H9 (cell line): ENCODE results near the gene L3MBTL4. TPM values are rescaled to one million over a fixed set of nuclear protein-coding genes. Genes with fewer than 3 reads are reported as not detected.

Experiments
- DNase-seq: peaks from one replicate; pipeline ENCODE4 v3.0.0-alpha.2; 2017
- H2AFZ ChIP-seq: one replicate; pipeline ENCODE4 v1.6.1; 2013; ENCODE audit warnings: mild to moderate bottlenecking, low read length, control low read depth, moderate library complexity
- H2AK5ac ChIP-seq: 2 replicates; pipeline ENCODE4 v1.6.1; 2013; ENCODE audit warnings: low read length, control low read depth, mixed read lengths; ENCODE audit not compliant: insufficient read length
- H2BK120ac ChIP-seq: one replicate; pipeline ENCODE4 v1.6.1; 2013; ENCODE audit warnings: low read depth, mild to moderate bottlenecking, low read length, control low read depth, inconsistent platforms; ENCODE audit not compliant: poor library complexity, severe bottlenecking
- H2BK12ac ChIP-seq: 2 replicates; pipeline ENCODE4 v1.6.1; 2013; ENCODE audit warnings: low read length, control low read depth, mixed read lengths, low read depth; ENCODE audit not compliant: insufficient read length
- H2BK15ac ChIP-seq: 2 replicates; pipeline ENCODE4 v1.6.1; 2013; ENCODE audit warnings: low read depth, low read length, control low read depth
- H2BK20ac ChIP-seq: one replicate; pipeline ENCODE4 v1.6.1; 2013; ENCODE audit warnings: low read depth, mild to moderate bottlenecking, low read length, control low read depth, inconsistent platforms; ENCODE audit not compliant: poor library complexity, severe bottlenecking
- H2BK5ac ChIP-seq: 2 replicates; pipeline ENCODE4 v1.6.1; 2013; ENCODE audit warnings: low read length, control low read depth, mixed read lengths; ENCODE audit not compliant: insufficient read length
- H3K14ac ChIP-seq: 2 replicates; pipeline ENCODE4 v1.6.1; 2013; ENCODE audit warnings: low read length, control low read depth; ENCODE audit not compliant: insufficient read depth
- H3K18ac ChIP-seq: 2 replicates; pipeline ENCODE4 v1.6.1; 2013; ENCODE audit warnings: low read depth, mild to moderate bottlenecking, mixed read lengths, low read length, control low read depth; ENCODE audit not compliant: insufficient read length
- H3K23ac ChIP-seq: 2 replicates; pipeline ENCODE4 v1.6.1; 2013; ENCODE audit warnings: low read length, control low read depth, mixed read lengths, low read depth; ENCODE audit not compliant: insufficient read length
- H3K23me2 ChIP-seq: 2 replicates; pipeline ENCODE4 v1.6.1; 2013; ENCODE audit warnings: low read depth, mild to moderate bottlenecking, mixed read lengths, low read length, control low read depth; ENCODE audit not compliant: insufficient read length, poor library complexity, severe bottlenecking
- H3K27ac ChIP-seq: 2 replicates; pipeline ENCODE4 v1.5.1; 2013; ENCODE audit warnings: low read length, control low read depth, mixed read lengths, low read depth; ENCODE audit not compliant: insufficient read length
- H3K27me3 ChIP-seq: 2 replicates; pipeline ENCODE4 v1.6.1; 2013; ENCODE audit warnings: low read length, control low read depth, inconsistent platforms; ENCODE audit not compliant: insufficient read depth
- H3K4ac ChIP-seq: 2 replicates; pipeline ENCODE4 v1.6.1; 2013; ENCODE audit warnings: low read depth, mild to moderate bottlenecking, control low read depth, inconsistent platforms, low read length, moderate library complexity
- H3K4me1 ChIP-seq: 2 replicates; pipeline ENCODE4 v1.6.1; 2013; ENCODE audit warnings: low read length, control low read depth, inconsistent platforms; ENCODE audit not compliant: insufficient read depth
- H3K4me2 ChIP-seq: 2 replicates; pipeline ENCODE4 v1.6.1; 2013; ENCODE audit warnings: low read length, control low read depth, mixed read lengths; ENCODE audit not compliant: insufficient read length, insufficient read depth
- H3K56ac ChIP-seq: 2 replicates; pipeline ENCODE4 v1.6.1; 2013; ENCODE audit warnings: low read depth, mild to moderate bottlenecking, mixed read lengths, low read length, control low read depth; ENCODE audit not compliant: insufficient read length
- H3K79me1 ChIP-seq: 2 replicates; pipeline ENCODE4 v1.6.1; 2013; ENCODE audit warnings: low read depth, mild to moderate bottlenecking, moderate library complexity, low read length, control low read depth, inconsistent platforms; ENCODE audit not compliant: insufficient read depth, poor library complexity, severe bottlenecking
- H3K79me2 ChIP-seq: 2 replicates; pipeline ENCODE4 v1.6.1; 2013; ENCODE audit warnings: low read length, control low read depth, inconsistent platforms; ENCODE audit not compliant: insufficient read depth
- H3K9ac ChIP-seq: 2 replicates; pipeline ENCODE4 v1.6.1; 2013; ENCODE audit warnings: low read length, control low read depth, mixed read lengths; ENCODE audit not compliant: insufficient read length; ENCODE audit errors: extremely low read depth
- H3K9me3 ChIP-seq: one replicate; pipeline ENCODE4 v1.6.1; 2013; ENCODE audit warnings: low read depth, low read length, inconsistent platforms; ENCODE audit not compliant: control insufficient read depth
- H3T11ph ChIP-seq: one replicate; pipeline ENCODE4 v1.6.1; 2013; ENCODE audit warnings: mild to moderate bottlenecking, low read length, control low read depth, inconsistent platforms
- H4K20me1 ChIP-seq: one replicate; pipeline ENCODE4 v1.6.1; 2013; ENCODE audit not compliant: control insufficient read depth, insufficient read length, insufficient read depth
- H4K5ac ChIP-seq: 2 replicates; pipeline ENCODE4 v1.6.1; 2013; ENCODE audit warnings: low read depth, mild to moderate bottlenecking, mixed read lengths, low read length, control low read depth; ENCODE audit not compliant: insufficient read length
- H4K8ac ChIP-seq: replicated peaks from 2 replicates; pipeline ENCODE4 v1.6.1; 2013; ENCODE audit warnings: low read length, control low read depth, mixed read lengths, low read depth; ENCODE audit not compliant: insufficient read length
- H4K91ac ChIP-seq: 2 replicates; pipeline ENCODE4 v1.6.1; 2013; ENCODE audit warnings: low read depth, mild to moderate bottlenecking, moderate library complexity, mixed read lengths, low read length, control low read depth; ENCODE audit not compliant: insufficient read length
- H3K27ac Mint-ChIP-seq, 3 experiments: 2 replicates in 2 of 3; 3 replicates in 1 of 3; pipeline ENCODE4 v1.8.0; 2020 to 2021; ENCODE audit warnings: mixed read lengths in 3 of 3, mild to moderate bottlenecking in 1 of 3, moderate library complexity in 1 of 3
- H3K27me3 Mint-ChIP-seq: 2 replicates; pipeline ENCODE4 v1.8.0; 2021; ENCODE audit warnings: low read depth, mild to moderate bottlenecking, moderate library complexity, mixed read lengths
- H3K36me3 Mint-ChIP-seq, 3 experiments: 2 replicates in 2 of 3; 3 replicates in 1 of 3; pipeline ENCODE4 v1.8.0; 2020 to 2021; ENCODE audit warnings: low read depth in 3 of 3, mixed read lengths in 3 of 3; ENCODE audit not compliant: insufficient read depth in 1 of 3
- H3K4me1 Mint-ChIP-seq, 2 experiments: 2 replicates each; pipeline ENCODE4 v1.8.0; 2020; ENCODE audit warnings: mixed read lengths in 2 of 2
- H3K4me3 Mint-ChIP-seq, 2 experiments: 2 replicates in 1 of 2; 3 replicates in 1 of 2; pipeline ENCODE4 v1.8.0; 2020 to 2021; ENCODE audit warnings: mild to moderate bottlenecking in 2 of 2, mixed read lengths in 2 of 2, moderate library complexity in 1 of 2
- H3K9me3 Mint-ChIP-seq, 2 experiments: 2 replicates in 1 of 2; 3 replicates in 1 of 2; pipeline ENCODE4 v1.8.0; 2020; ENCODE audit warnings: mild to moderate bottlenecking in 2 of 2, mixed read lengths in 2 of 2, moderate library complexity in 1 of 2
- CTCF ChIP-seq: fragments of 200-600 bp; sonication (generic); conservative IDR thresholded peaks from 3 replicates; pipeline ENCODE4 v1.8.0; 2021; ENCODE audit warnings: antibody characterized with exemption, mild to moderate bottlenecking
- WGBS: extraction: QIAGEN DNeasy Blood & Tissue Kit; methylation state at CpG from one replicate; pipeline ENCODE4 v1.1.7; 2013; ENCODE audit warnings: missing lambda C conversion rate, low lambda C conversion rate, mixed read lengths; ENCODE audit not compliant: insufficient read length; ENCODE audit errors: extremely low coverage; 5-methylcytosine and 5-hydroxymethylcytosine counted together
- total RNA-seq: library from RNA; stranded (reverse); gene quantifications from 2 replicates; pipeline ENCODE4 v1.2.1, GENCODE V29; 2021

The L3MBTL4 gene
- total RNA-seq, 1 experiment from 2014 or later, result 1.9 TPM

DNA sequence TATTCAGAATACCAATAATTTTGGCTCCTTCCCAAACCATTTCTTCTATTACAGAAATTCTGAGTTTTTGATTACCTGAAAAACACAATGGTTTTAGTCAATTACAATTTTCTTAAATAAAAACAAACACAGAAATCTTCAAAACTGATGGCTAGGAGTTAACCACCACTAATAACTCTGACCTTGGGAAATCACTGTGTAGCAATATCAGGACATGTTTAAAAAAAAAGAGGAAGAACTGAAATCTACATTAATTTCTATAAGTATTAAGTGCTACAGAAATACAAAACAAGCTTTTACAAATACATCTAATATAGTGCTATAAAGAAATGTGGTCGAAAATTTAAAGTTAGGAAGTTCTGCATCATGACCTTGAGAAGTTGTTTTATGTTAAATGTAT, 14.9 kb downstream of the L3MBTL4 start:
- Histone ChIP-seq H2BK20ac (no peak overlapping the region), H2AK5ac (no peak overlapping the region), H3K14ac (no peak overlapping the region), H3K23ac (no peak overlapping the region), H2BK5ac (no peak overlapping the region), H3K27me3 (no peaks in the 10 kb centered on the region), H3K27ac (no peak overlapping the region), H3K4ac (no peak overlapping the region), H3K4me1 (no peaks in the 10 kb centered on the region), H4K8ac (no peak overlapping the region), H3K9ac (no peak overlapping the region), H4K91ac (no peak overlapping the region), H3K79me1 (no peaks in the 10 kb centered on the region), H2BK120ac (no peak overlapping the region), H3K9me3 (no peaks in the 10 kb centered on the region), H3T11ph (no peak overlapping the region), H3K23me2 (peaks cover 3% of the 10 kb centered on the region), H3K56ac (no peak overlapping the region), H3K79me2 (no peaks in the 10 kb centered on the region), H2BK15ac (no peak overlapping the region), H4K5ac (no peak overlapping the region), H2BK12ac (no peak overlapping the region), H4K20me1 (no peaks in the 10 kb centered on the region), H3K4me2 (no peak overlapping the region), H3K18ac (no peak overlapping the region), H2AFZ (no peak overlapping the region)
- no peaks in the 10 kb centered on the region for H3K4me1 Mint-ChIP-seq
- no peak overlapping the region for H3K4me3 Mint-ChIP-seq
- no peaks in the 10 kb centered on the region for H3K27me3 Mint-ChIP-seq
- WGBS, result no CpG with 5 or more reads among the region's 1 CpG
- DNase-seq, result no peak
- H3K9me3 Mint-ChIP-seq, result no peaks in the 10 kb centered on the region
- H3K36me3 Mint-ChIP-seq, result no peaks in the 10 kb centered on the region
- no peak overlapping the region for H3K27ac Mint-ChIP-seq
- no peak for TF ChIP-seq CTCF
